Measurements from ENCODE around the gene ENPP1.

ENPP1 gene

DNA sequence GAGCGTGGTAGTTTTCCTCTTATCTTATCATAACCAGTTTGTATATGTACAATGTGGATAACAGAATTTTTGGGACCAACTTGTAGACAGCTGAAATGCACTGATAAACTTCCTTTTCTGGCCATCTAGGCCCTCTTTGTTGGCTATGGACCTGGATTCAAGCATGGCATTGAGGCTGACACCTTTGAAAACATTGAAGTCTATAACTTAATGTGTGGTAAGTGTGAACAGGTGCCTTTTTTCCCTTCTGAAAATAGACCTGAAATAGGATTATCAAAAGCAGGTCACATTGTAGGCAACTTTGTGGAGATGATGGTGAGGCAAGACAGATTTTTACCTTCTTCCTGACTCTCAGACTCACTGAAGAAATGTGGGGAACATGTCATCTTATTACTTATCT is 67.8 kb downstream of the ENPP1 start:
- H3K36me3 ChIP-seq (ENCODE audit: insufficient read depth, low read length), result no peaks in the 10 kb centered on the region
- H3K27ac ChIP-seq (ENCODE audit: low read depth, low read length, poor library complexity, severe bottlenecking), result no peak overlapping the region
- no peaks in the 10 kb centered on the region for H3F3A ChIP-seq (ENCODE audit: insufficient read depth, low read length)
- no peaks in the 10 kb centered on the region for H4K20me1 ChIP-seq (ENCODE audit: insufficient read depth, low read length)
- H3K4me1 ChIP-seq (ENCODE audit: insufficient read depth, low read length, severe bottlenecking), result no peaks in the 10 kb centered on the region
- no peak overlapping the region for H3K4me2 ChIP-seq (ENCODE audit: low read length)
- H3K79me2 ChIP-seq (ENCODE audit: insufficient read depth, low read length), result no peaks in the 10 kb centered on the region
- H3K9ac ChIP-seq (ENCODE audit: low read length), result no peak overlapping the region
- H3K27me3 ChIP-seq (ENCODE audit: insufficient read depth, low read length), result no peaks in the 10 kb centered on the region
- TF ChIP-seq, protein P1, sequence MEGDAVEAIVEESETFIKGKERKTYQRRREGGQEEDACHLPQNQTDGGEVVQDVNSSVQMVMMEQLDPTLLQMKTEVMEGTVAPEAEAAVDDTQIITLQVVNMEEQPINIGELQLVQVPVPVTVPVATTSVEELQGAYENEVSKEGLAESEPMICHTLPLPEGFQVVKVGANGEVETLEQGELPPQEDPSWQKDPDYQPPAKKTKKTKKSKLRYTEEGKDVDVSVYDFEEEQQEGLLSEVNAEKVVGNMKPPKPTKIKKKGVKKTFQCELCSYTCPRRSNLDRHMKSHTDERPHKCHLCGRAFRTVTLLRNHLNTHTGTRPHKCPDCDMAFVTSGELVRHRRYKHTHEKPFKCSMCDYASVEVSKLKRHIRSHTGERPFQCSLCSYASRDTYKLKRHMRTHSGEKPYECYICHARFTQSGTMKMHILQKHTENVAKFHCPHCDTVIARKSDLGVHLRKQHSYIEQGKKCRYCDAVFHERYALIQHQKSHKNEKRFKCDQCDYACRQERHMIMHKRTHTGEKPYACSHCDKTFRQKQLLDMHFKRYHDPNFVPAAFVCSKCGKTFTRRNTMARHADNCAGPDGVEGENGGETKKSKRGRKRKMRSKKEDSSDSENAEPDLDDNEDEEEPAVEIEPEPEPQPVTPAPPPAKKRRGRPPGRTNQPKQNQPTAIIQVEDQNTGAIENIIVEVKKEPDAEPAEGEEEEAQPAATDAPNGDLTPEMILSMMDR (IDR thresholded peaks at IDR 0.05; ENCODE audit: low read length), result no peak
- no peak for TF ChIP-seq EZH2 (IDR thresholded peaks at IDR 0.05; ENCODE audit: borderline replicate concordance, low read length)
- no peak overlapping the region for H3K4me3 ChIP-seq (ENCODE audit: low read depth, low read length, poor library complexity, severe bottlenecking)
- no peaks in the 10 kb centered on the region for H3K9me2 ChIP-seq (ENCODE audit: low read depth, low read length)
- no peak overlapping the region for H2AFZ ChIP-seq (ENCODE audit: low read length)
- H3K9me3 ChIP-seq (ENCODE audit: low read length), result no peaks in the 10 kb centered on the region

DNA sequence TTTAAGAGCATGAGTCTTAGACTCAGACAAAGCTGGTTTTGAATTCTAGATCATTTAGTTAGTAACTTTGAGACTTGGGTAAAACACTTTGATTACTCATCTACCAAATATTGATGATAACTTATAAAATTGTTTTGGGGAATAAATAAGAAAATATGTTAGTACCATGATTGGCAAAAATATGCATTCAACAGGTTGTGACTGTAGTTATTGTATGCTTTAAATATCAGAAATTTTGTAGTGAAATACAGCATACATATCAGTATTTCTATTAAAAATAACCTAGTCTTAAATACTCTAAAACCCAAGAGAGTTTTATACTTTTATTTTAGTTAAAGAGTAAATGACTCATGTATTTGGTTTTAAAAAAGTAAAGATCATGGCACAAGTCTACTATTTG is 68.7 kb downstream of the ENPP1 start:
- no peaks in the 10 kb centered on the region for H3F3A ChIP-seq (ENCODE audit: insufficient read depth, low read length)
- H2AFZ ChIP-seq (ENCODE audit: low read length), result no peak overlapping the region
- no peaks in the 10 kb centered on the region for H3K79me2 ChIP-seq (ENCODE audit: insufficient read depth, low read length)
- no peak overlapping the region for H3K4me3 ChIP-seq (ENCODE audit: low read depth, low read length, poor library complexity, severe bottlenecking)
- H3K27ac ChIP-seq (ENCODE audit: low read depth, low read length, poor library complexity, severe bottlenecking), result no peak overlapping the region
- no peaks in the 10 kb centered on the region for H3K9me3 ChIP-seq (ENCODE audit: low read length)
- no peaks in the 10 kb centered on the region for H3K9me2 ChIP-seq (ENCODE audit: low read depth, low read length)
- H3K9ac ChIP-seq (ENCODE audit: low read length), result no peak overlapping the region
- TF ChIP-seq, protein P1 (IDR thresholded peaks at IDR 0.05; ENCODE audit: low read length), result no peak
- TF ChIP-seq EZH2 (IDR thresholded peaks at IDR 0.05; ENCODE audit: borderline replicate concordance, low read length), result no peak
- H3K4me1 ChIP-seq (ENCODE audit: insufficient read depth, low read length, severe bottlenecking), result no peaks in the 10 kb centered on the region
- no peaks in the 10 kb centered on the region for H3K27me3 ChIP-seq (ENCODE audit: insufficient read depth, low read length)
- no peak overlapping the region for H3K4me2 ChIP-seq (ENCODE audit: low read length)
- H3K36me3 ChIP-seq (ENCODE audit: insufficient read depth, low read length), result no peaks in the 10 kb centered on the region
- no peaks in the 10 kb centered on the region for H4K20me1 ChIP-seq (ENCODE audit: insufficient read depth, low read length)

GRCh38 chr6:131877999-131878789 is 70.4 kb downstream of the ENPP1 start:
- Histone ChIP-seq H3K9me2 (ENCODE audit: low read depth, low read length) (no peaks in the 10 kb centered on the region), H3K4me3 (ENCODE audit: low read depth, low read length, poor library complexity, severe bottlenecking) (no peak overlapping the region)
- TF ChIP-seq, protein P1 (IDR thresholded peaks at IDR 0.05; ENCODE audit: low read length), result no peak
- TF ChIP-seq EZH2 (IDR thresholded peaks at IDR 0.05; ENCODE audit: borderline replicate concordance, low read length), result no peak

More at GRCh38 chr6:131877999-131878789, 70.4 kb downstream of the ENPP1 start:
- Histone ChIP-seq H3K79me2 (ENCODE audit: insufficient read depth, low read length) (no peaks in the 10 kb centered on the region), H2AFZ (ENCODE audit: low read length) (no peak overlapping the region), H3K36me3 (ENCODE audit: insufficient read depth, low read length) (no peaks in the 10 kb centered on the region), H3K4me1 (ENCODE audit: insufficient read depth, low read length, severe bottlenecking) (no peaks in the 10 kb centered on the region), H3K9ac (ENCODE audit: low read length) (no peak overlapping the region), H3K27me3 (ENCODE audit: insufficient read depth, low read length) (no peaks in the 10 kb centered on the region), H4K20me1 (ENCODE audit: insufficient read depth, low read length) (no peaks in the 10 kb centered on the region), H3K4me2 (ENCODE audit: low read length) (no peak overlapping the region), H3K9me3 (ENCODE audit: low read length) (no peaks in the 10 kb centered on the region), H3K27ac (ENCODE audit: low read depth, low read length, poor library complexity, severe bottlenecking) (no peak overlapping the region), H3F3A (ENCODE audit: insufficient read depth, low read length) (no peaks in the 10 kb centered on the region)

Measured in OCI-LY1 (cell line).